CD4-positive, alpha-beta T cell treated with Interleukin-6 at 100 ng/mL for 8 hours (primary cell): ENCODE results near the gene DESI2.
"Not testable (repeated sequence)": the region's sequence is repeated elsewhere in the genome, so short reads cannot be mapped to it uniquely, and the experiment has no call there.

Experiments used
- DNase-seq: peaks from one replicate; pipeline ENCODE4 v3.0.0-alpha.2; 2020; ENCODE audit warnings: mixed read lengths, low spot score

Gene DESI2

GRCh38 chr1:244705261-244706234, 52.6 kb downstream of the DESI2 start:
- no peak for DNase-seq

- no peak for DNase-seq
Observed at GRCh38 chr1:244709076-244709475, 56.1 kb downstream of the DESI2 start.

GRCh38 chr1:244709476-244710368, 56.8 kb downstream of the DESI2 start:
- DNase-seq = no peak

GRCh38 chr1:244710474-244711062, 57.6 kb downstream of the DESI2 start:
- DNase-seq = no peak

GRCh38 chr1:244712669-244713068, 59.7 kb downstream of the DESI2 start:
- DNase-seq = no peak

- no peak for DNase-seq
Observed at GRCh38 chr1:244713332-244713731, 60.4 kb downstream of the DESI2 start.

GRCh38 chr1:244727871-244728474, 75.0 kb downstream of the DESI2 start:
- no peak for DNase-seq

- peak; percentile 6 for DNase-seq
Observed at GRCh38 chr1:244730153-244730933, 77.4 kb downstream of the DESI2 start.

- DNase-seq = no peak
Observed at GRCh38 chr1:244730934-244731434, 78.1 kb downstream of the DESI2 start.

GRCh38 chr1:244731651-244732050, 78.7 kb downstream of the DESI2 start:
- no peak for DNase-seq

- DNase-seq = no peak
Observed at GRCh38 chr1:244732851-244733450, 80.0 kb downstream of the DESI2 start.

- no peak for DNase-seq
Observed at GRCh38 chr1:244735404-244735803, 82.5 kb downstream of the DESI2 start.

GRCh38 chr1:244735876-244736561, 83.1 kb downstream of the DESI2 start:
- no peak for DNase-seq

GRCh38 chr1:244739140-244739539, 86.2 kb downstream of the DESI2 start:
- not testable (repeated sequence) for DNase-seq

- DNase-seq = not testable (repeated sequence)
Observed at GRCh38 chr1:244740027-244740617, 87.2 kb downstream of the DESI2 start.

- DNase-seq = no peak
Observed at GRCh38 chr1:244741692-244742091, 88.8 kb downstream of the DESI2 start.

GRCh38 chr1:244749230-244750016, 96.5 kb downstream of the DESI2 start:
- DNase-seq = no peak

- DNase-seq = no peak
Observed at GRCh38 chr1:244751271-244751895, 98.5 kb downstream of the DESI2 start.
